ENCODE data around the gene GLB1L2. TPM values are rescaled to one million over a fixed set of nuclear protein-coding genes. Genes with fewer than 3 reads are reported as not detected.

Gene GLB1L2
- total RNA-seq, 3 donors from 2014 or later = 21.5 to 27.9 (median 26.9) TPM

GRCh38 chr11:134293119-134294113 lies 38.4 kb upstream of the GLB1L2 start:
- H3K36me3 ChIP-seq (ENCODE audit: low read depth) = no peaks in the 10 kb centered on the region
- H3K9me3 ChIP-seq = no peaks in the 10 kb centered on the region
- no peak for TF ChIP-seq CTCF (IDR thresholded peaks at IDR 0.05)
- no peaks in the 10 kb centered on the region for H3K4me1 ChIP-seq (ENCODE audit: low read depth)
- no peak for ATAC-seq
- DNase-seq = no peak
- H3K4me3 ChIP-seq = no peak overlapping the region
- intact Hi-C loops (cut with DNase I, micrococcal nuclease) = no loop called here

- Histone ChIP-seq H3K36me3 (ENCODE audit: low read depth) (no peaks in the 10 kb centered on the region), H3K4me3 (no peak overlapping the region), H3K9me3 (no peaks in the 10 kb centered on the region), H3K4me1 (ENCODE audit: low read depth) (no peaks in the 10 kb centered on the region)
- ATAC-seq = no peak
- TF ChIP-seq CTCF (IDR thresholded peaks at IDR 0.05) = no peak
- intact Hi-C loops (cut with DNase I, micrococcal nuclease) = no loop called here
- DNase-seq = no peak
These were observed 37.1 kb upstream of the GLB1L2 start for GRCh38 chr11:134294664-134295063.

GRCh38 chr11:134312223-134312622 lies 19.6 kb upstream of the GLB1L2 start:
- TF ChIP-seq CTCF (IDR thresholded peaks at IDR 0.05) = no peak
- intact Hi-C loops (cut with DNase I, micrococcal nuclease) = no loop called here
- Histone ChIP-seq H3K36me3 (ENCODE audit: low read depth) (no peaks in the 10 kb centered on the region), H3K9me3 (peaks cover 9% of the 10 kb centered on the region), H3K4me3 (no peak overlapping the region), H3K4me1 (ENCODE audit: low read depth) (no peaks in the 10 kb centered on the region)
- no peak for DNase-seq
- no peak for ATAC-seq

GRCh38 chr11:134312807-134313206 lies 19.0 kb upstream of the GLB1L2 start:
- TF ChIP-seq CTCF (IDR thresholded peaks at IDR 0.05) = no peak
- no peak overlapping the region for H3K4me3 ChIP-seq
- intact Hi-C loops (cut with DNase I, micrococcal nuclease) = no loop called here
- H3K4me1 ChIP-seq (ENCODE audit: low read depth) = no peaks in the 10 kb centered on the region
- peaks cover 14% of the 10 kb centered on the region for H3K9me3 ChIP-seq
- no peaks in the 10 kb centered on the region for H3K36me3 ChIP-seq (ENCODE audit: low read depth)
- DNase-seq (no peak), ATAC-seq (no peak)

GRCh38 chr11:134313379-134313778 lies 18.4 kb upstream of the GLB1L2 start:
- no peak for TF ChIP-seq CTCF (IDR thresholded peaks at IDR 0.05)
- intact Hi-C loops (cut with DNase I, micrococcal nuclease) = no loop called here

More at GRCh38 chr11:134313379-134313778, 18.4 kb upstream of the GLB1L2 start:
- no peak overlapping the region for H3K4me3 ChIP-seq
- H3K9me3 ChIP-seq = peaks cover 15% of the 10 kb centered on the region
- DNase-seq (no peak), ATAC-seq (no peak)
- H3K36me3 ChIP-seq (ENCODE audit: low read depth) = no peaks in the 10 kb centered on the region
- H3K4me1 ChIP-seq (ENCODE audit: low read depth) = no peaks in the 10 kb centered on the region
